Stimulated activated CD4-positive, alpha-beta T cell treated with anti-CD3 and anti-CD28 coated beads, Interleukin-1b, Interleukin-23, amount 100 ng/mL, for 1 hour (primary cell): ENCODE data around the gene PSMA2.

ENCODE experiments used
- DNase-seq, 2 donors: peaks; one replicate each; pipeline ENCODE4 v3.0.0-alpha.2; 2020; ENCODE audit warnings: low read depth in 2 of 2

Gene PSMA2

GRCh38 chr7:42940985-42941847, 9.2 kb upstream of the PSMA2 start:
- DNase-seq: peak; percentile 51 to 64

GRCh38 chr7:42939457-42940240, 7.7 kb upstream of the PSMA2 start:
- no peak for DNase-seq

- DNase-seq: no peak
These were observed 3.9 kb upstream of the PSMA2 start for GRCh38 chr7:42935861-42936260.

GRCh38 chr7:42934291-42934690, 2.3 kb upstream of the PSMA2 start:
- no peak for DNase-seq

GRCh38 chr7:42932811-42933591, 1.0 kb upstream of the PSMA2 start:
- DNase-seq: no peak

GRCh38 chr7:42931447-42931833, 534 bp downstream of the PSMA2 start:
- DNase-seq: no peak

GRCh38 chr7:42930889-42931288, 1.1 kb downstream of the PSMA2 start:
- no peak for DNase-seq

GRCh38 chr7:42929449-42929848, 2.5 kb downstream of the PSMA2 start:
- DNase-seq: no peak

GRCh38 chr7:42928754-42929153, 3.2 kb downstream of the PSMA2 start:
- no peak for DNase-seq

GRCh38 chr7:42926204-42926603, 5.8 kb downstream of the PSMA2 start:
- no peak for DNase-seq

GRCh38 chr7:42925630-42926029, 6.3 kb downstream of the PSMA2 start:
- no peak for DNase-seq

- no peak for DNase-seq
These were observed 7.6 kb downstream of the PSMA2 start for GRCh38 chr7:42924223-42924838.

- no peak for DNase-seq
These were observed 9.8 kb downstream of the PSMA2 start for GRCh38 chr7:42922017-42922753.

GRCh38 chr7:42915356-42915755, 16.6 kb downstream of the PSMA2 start:
- no peak for DNase-seq

- no peak for DNase-seq
These were observed 17.4 kb downstream of the PSMA2 start for GRCh38 chr7:42914421-42915045.

- DNase-seq: no peak
These were observed 18.0 kb downstream of the PSMA2 start for GRCh38 chr7:42914009-42914408.

- no peak for DNase-seq
These were observed 18.4 kb downstream of the PSMA2 start for GRCh38 chr7:42913591-42913990.

GRCh38 chr7:42911454-42912447, 20.2 kb downstream of the PSMA2 start, which contains the start of gene C7orf25:
Gene C7orf25, minus strand, starts transcription at chr7:42912070. Its CDS starts 1,170 bp downstream, at chr7:42910900.
- DNase-seq: peak; percentile 80 to 88

- no peak for DNase-seq
These were observed 21.7 kb downstream of the PSMA2 start for GRCh38 chr7:42910306-42910705.
